GM12878 (cell line): ENCODE data around the gene VAX1.

Experiments
- CHD2 ChIP-seq: IDR thresholded peaks from 2 replicates; pipeline ENCODE4 v1.6.1; 2011; ENCODE audit warnings: low read depth, low read length, improper control_type of control experiment, borderline replicate concordance
- CTCF ChIP-seq, 3 experiments: IDR thresholded peaks in 2 of 3; conservative IDR thresholded peaks in 1 of 3; 2 replicates each; pipeline ENCODE4 v1.5.1; 2011; ENCODE audit warnings: low read depth in 3 of 3, low read length in 3 of 3, mild to moderate bottlenecking in 3 of 3, control low read depth in 2 of 3, moderate library complexity in 2 of 3, inconsistent platforms in 1 of 3, mixed read lengths in 1 of 3; ENCODE audit not compliant: control insufficient read depth in 2 of 3, insufficient read depth in 1 of 3; ENCODE audit errors: extremely low read depth in 1 of 3

- TF ChIP-seq CHD2 (no peak), CTCF (IDR thresholded peaks at IDR 0.05 in 2 of 3, conservative IDR thresholded peaks at IDR 0.05 in 1 of 3; ENCODE audit: control insufficient read depth in 2 of 3, extremely low read depth in 1 of 3, insufficient read depth in 1 of 3, low read depth in 3 of 3, low read length in 3 of 3) (no peak)
These were observed 1.6 kb downstream of the VAX1 start for GRCh38 chr10:117136391-117136975.
